ENCODE measurements around the gene BBS1.

GRCh38 chr11:66529069-66529468 is 18.6 kb downstream of the BBS1 start:
- TF ChIP-seq CTCF (conservative IDR thresholded peaks at IDR 0.05), result no peak
- TF ChIP-seq EZH2 (IDR thresholded peaks at IDR 0.05; ENCODE audit: low read depth), result no peak

Data from PC-9 (cell line).